Right lung (tissue), 5 donors: Measurements from ENCODE around the gene PLEKHM3. TPM values are rescaled to one million over a fixed set of nuclear protein-coding genes. Genes with fewer than 3 reads are reported as not detected.
"Not testable (repeated sequence)": the region's sequence is repeated elsewhere in the genome, so short reads cannot be mapped to it uniquely, and the experiment has no call there.

ENCODE experiments used
- DNase-seq, 2 donors: peaks; one replicate each; pipeline ENCODE4 v3.0.0-alpha.2; 2013
- polyA plus RNA-seq, 5 donors: library from polyadenylated mRNA; unstranded; fragments of 120-200 nt; gene quantifications; one replicate each; pipeline versions ENCODE4 v1.2.1 to v1.2.3, GENCODE V29; 2013; ENCODE audit warnings: inconsistent platforms in 1 of 5, low replicate concordance in 1 of 5; ENCODE audit not compliant: insufficient read length in 5 of 5, insufficient read depth in 1 of 5

PLEKHM3 gene
- polyA plus RNA-seq, 5 donors: 12.1 to 15.8 (median 14.6) TPM

- DNase-seq: no peak
These were observed 73.4 kb downstream of the PLEKHM3 start for GRCh38 chr2:207951734-207952470.

GRCh38 chr2:207950761-207951114, 74.6 kb downstream of the PLEKHM3 start:
- no peak for DNase-seq

GRCh38 chr2:207950063-207950760, 75.1 kb downstream of the PLEKHM3 start:
- DNase-seq: no peak

GRCh38 chr2:207949245-207949644, 76.1 kb downstream of the PLEKHM3 start:
- not testable (repeated sequence) for DNase-seq

GRCh38 chr2:207944979-207945600, 80.2 kb downstream of the PLEKHM3 start:
- no peak for DNase-seq

- no peak for DNase-seq
These were observed 81.0 kb downstream of the PLEKHM3 start for GRCh38 chr2:207944334-207944733.

GRCh38 chr2:207939342-207940108, 85.8 kb downstream of the PLEKHM3 start:
- no peak for DNase-seq

- no peak for DNase-seq
These were observed 86.4 kb downstream of the PLEKHM3 start for GRCh38 chr2:207938886-207939285.

- no peak for DNase-seq
These were observed 86.9 kb downstream of the PLEKHM3 start for GRCh38 chr2:207938415-207938814.

GRCh38 chr2:207937823-207938222, 87.5 kb downstream of the PLEKHM3 start:
- DNase-seq: no peak

- DNase-seq: no peak
These were observed 88.1 kb downstream of the PLEKHM3 start for GRCh38 chr2:207937253-207937652.

- DNase-seq: no peak
These were observed 88.9 kb downstream of the PLEKHM3 start for GRCh38 chr2:207936380-207936779.

- no peak for DNase-seq
These were observed 89.3 kb downstream of the PLEKHM3 start for GRCh38 chr2:207935991-207936370.

- DNase-seq: no peak
These were observed 90.0 kb downstream of the PLEKHM3 start for GRCh38 chr2:207935121-207935990.

GRCh38 chr2:207934720-207935119, 90.6 kb downstream of the PLEKHM3 start:
- DNase-seq: no peak

GRCh38 chr2:207933396-207934065, 91.8 kb downstream of the PLEKHM3 start:
- no peak for DNase-seq

GRCh38 chr2:207932106-207932505, 93.2 kb downstream of the PLEKHM3 start:
- no peak for DNase-seq

GRCh38 chr2:207930747-207931146, 94.6 kb downstream of the PLEKHM3 start:
- DNase-seq: no peak

- DNase-seq: no peak
These were observed 95.4 kb downstream of the PLEKHM3 start for GRCh38 chr2:207929923-207930322.

- DNase-seq: no peak
These were observed 97.2 kb downstream of the PLEKHM3 start for GRCh38 chr2:207928079-207928478.

GRCh38 chr2:207926989-207927300, 98.4 kb downstream of the PLEKHM3 start:
- no peak for DNase-seq
